Esophagus muscularis mucosa (tissue), 4 donors: ENCODE measurements around the gene IFNA8. TPM values are rescaled to one million over a fixed set of nuclear protein-coding genes. Genes with fewer than 3 reads are reported as not detected.

Experiments
- DNase-seq: peaks from one replicate; pipeline ENCODE4 v3.0.0-alpha.2; 2017; ENCODE audit errors: extremely low spot score
- H3K27ac ChIP-seq, 4 donors: fragments of 200-600 bp; sonication (generic); replicated peaks in 1 of 4; 1 replicate in 3 of 4; 2 replicates in 1 of 4; pipeline ENCODE4 v1.5.1; 2016 to 2019; ENCODE audit warnings: mild to moderate bottlenecking in 1 of 4
- H3K27me3 ChIP-seq, 4 donors: fragments of 200-600 bp; sonication (generic); one replicate each; pipeline versions ENCODE4 v1.5.1 to v1.6.0; 2016 to 2019
- H3K36me3 ChIP-seq, 4 donors: fragments of 200-600 bp; sonication (generic); one replicate each; pipeline ENCODE4 v1.5.1; 2016 to 2019
- H3K4me1 ChIP-seq, 4 donors: fragments of 200-600 bp; sonication (generic); one replicate each; pipeline ENCODE4 v1.5.1; 2016 to 2019
- H3K4me3 ChIP-seq, 4 donors: fragments of 200-600 bp; sonication (generic); 1 replicate in 2 of 4; 2 replicates in 2 of 4; pipeline ENCODE4 v1.5.1; 2016 to 2019; ENCODE audit warnings: mild to moderate bottlenecking in 4 of 4, moderate library complexity in 1 of 4
- H3K9me3 ChIP-seq, 4 donors: fragments of 200-600 bp; sonication (generic); 1 replicate in 3 of 4; 2 replicates in 1 of 4; pipeline ENCODE4 v1.5.1; 2016 to 2019
- CTCF ChIP-seq, 3 experiments: fragments of 200-600 bp in 2 of 3; fragments of 450-650 bp in 1 of 3; sonication (generic) in 2 of 3; IDR thresholded peaks; one replicate each; pipeline ENCODE4 v1.5.1; 2017 to 2019; ENCODE audit warnings: antibody characterized with exemption in 3 of 3, mild to moderate bottlenecking in 2 of 3, moderate library complexity in 1 of 3
- EP300 ChIP-seq: sonication (generic); formaldehyde crosslinking; IDR thresholded peaks from one replicate; pipeline ENCODE4 v1.6.1; 2017; ENCODE audit warnings: antibody characterized with exemption
- POLR2A ChIP-seq: fragments of 450-650 bp; IDR thresholded peaks from one replicate; pipeline ENCODE4 v1.6.1; 2017; ENCODE audit warnings: antibody characterized with exemption, moderate library complexity, mild to moderate bottlenecking, low read depth
- POLR2AphosphoS5 ChIP-seq, 2 donors: sonication (generic); formaldehyde crosslinking; IDR thresholded peaks; one replicate each; pipeline ENCODE4 v1.6.1; 2017; ENCODE audit warnings: antibody characterized with exemption in 2 of 2
- WGBS: methylation state at CpG from one replicate; pipeline ENCODE4 v1.1.5; 2018; 5-methylcytosine and 5-hydroxymethylcytosine counted together
- intact Hi-C: fragments of 100-400 bp; cut with DNase I; formaldehyde crosslinking; loops from one replicate; pipeline ENCODE4 v1.15.1; 2023
- total RNA-seq, 4 donors: library from RNA; depleted of rRNA; stranded (reverse); fragments of >200 nt; gene quantifications; one replicate each; pipeline versions ENCODE4 v1.1.0 to v1.2.1, GENCODE V29; 2016

IFNA8 gene
- total RNA-seq, 4 donors from 2014 or later = not detected

GRCh38 chr9:21383627-21384026, 25.3 kb upstream of the IFNA8 start:
- DNase-seq = no peak
- Histone ChIP-seq H3K36me3 (no peaks in the 10 kb centered on the region), H3K27me3 (peaks cover 0 to 15% (median 0%) of the 10 kb centered on the region in 4 donors), H3K4me3 (no peak overlapping the region), H3K27ac (no peak overlapping the region), H3K4me1 (no peaks in the 10 kb centered on the region), H3K9me3 (no peaks in the 10 kb centered on the region)
- intact Hi-C loops = no loop called here
- 62% methylated on average over 4 of the region's 4 CpGs for WGBS
- no peak for TF ChIP-seq POLR2AphosphoS5 (IDR thresholded peaks at IDR 0.05)
- no peak for TF ChIP-seq EP300
- TF ChIP-seq CTCF (IDR thresholded peaks at IDR 0.05) = no peak

- TF ChIP-seq EP300 = no peak
- no peak for TF ChIP-seq POLR2AphosphoS5 (IDR thresholded peaks at IDR 0.05)
- TF ChIP-seq CTCF (IDR thresholded peaks at IDR 0.05) = no peak
- no peak for TF ChIP-seq POLR2A
These were observed 23.7 kb upstream of the IFNA8 start, which contains the start of gene IFNA2 for GRCh38 chr9:21385131-21385670. Gene IFNA2 (minus strand): TSS chr9:21385398. CDS start chr9:21385329, 69 bp downstream.

GRCh38 chr9:21392270-21392669, 16.6 kb upstream of the IFNA8 start:
- 85% methylated on average over 6 of the region's 6 CpGs for WGBS
- Histone ChIP-seq H3K4me1 (peaks cover 0 to 8% (median 6%) of the 10 kb centered on the region in 4 donors), H3K27ac (no peak overlapping the region), H3K9me3 (no peaks in the 10 kb centered on the region), H3K27me3 (peaks cover 0 to 50% (median 0%) of the 10 kb centered on the region in 4 donors), H3K36me3 (no peaks in the 10 kb centered on the region), H3K4me3 (no peak overlapping the region)
- intact Hi-C loops = loop anchor here (5.0 kb wide), 1 partner anchor 60 kb away; no protein-coding TSS in a partner anchor
- TF ChIP-seq CTCF (IDR thresholded peaks at IDR 0.05) (peak in 1 of 3 experiments; percentile 25), EP300 (no peak)
- DNase-seq = no peak

More at GRCh38 chr9:21385131-21385670, 23.7 kb upstream of the IFNA8 start, which contains the start of gene IFNA2:
- peaks cover 0 to 15% (median 0%) of the 10 kb centered on the region in 4 donors for H3K27me3 ChIP-seq
- DNase-seq = no peak
- no peaks in the 10 kb centered on the region for H3K9me3 ChIP-seq
- H3K27ac ChIP-seq = no peak within 1 kb of the TSS
- no peaks in the 10 kb centered on the region for H3K4me1 ChIP-seq
- intact Hi-C loops = no loop called here
- no peaks in the 10 kb centered on the region for H3K36me3 ChIP-seq
- WGBS = 71% methylated on average over 1 of the region's 1 CpG
- H3K4me3 ChIP-seq = no peak within 1 kb of the TSS

- no peak for DNase-seq
- Histone ChIP-seq H3K4me3 (peak overlapping the region; percentile 54 to 65 (median 56)), H3K9me3 (no peaks in the 10 kb centered on the region), H3K4me1 (peaks cover 0 to 8% (median 6%) of the 10 kb centered on the region in 4 donors), H3K27ac (no peak overlapping the region), H3K27me3 (peaks cover 0 to 56% (median 3%) of the 10 kb centered on the region in 4 donors), H3K36me3 (no peaks in the 10 kb centered on the region)
- intact Hi-C loops = loop anchor here (2.0 kb wide), 1 partner anchor 79 kb away; no protein-coding TSS in a partner anchor
- 9% methylated on average over 31 of the region's 40 CpGs for whole genome bisulfite sequencing
- TF ChIP-seq CTCF (IDR thresholded peaks at IDR 0.05) (peak; percentile 52 to 83 (median 70)), EP300 (no peak), POLR2AphosphoS5 (IDR thresholded peaks at IDR 0.05) (no peak), POLR2A (no peak)
These were observed 12.9 kb upstream of the IFNA8 start for GRCh38 chr9:21395778-21396717.
